GM21619 (cell line): Measurements from ENCODE around the gene IL20RB.
"Not testable (repeated sequence)": the region's sequence is repeated elsewhere in the genome, so short reads cannot be mapped to it uniquely, and the experiment has no call there.

Source experiments
- ATAC-seq: cut with Tn5 transposase; IDR thresholded peaks from one replicate; pipeline ENCODE4 v1.9.1; 2021; ENCODE audit not compliant: unreplicated experiment

The IL20RB gene

DNA sequence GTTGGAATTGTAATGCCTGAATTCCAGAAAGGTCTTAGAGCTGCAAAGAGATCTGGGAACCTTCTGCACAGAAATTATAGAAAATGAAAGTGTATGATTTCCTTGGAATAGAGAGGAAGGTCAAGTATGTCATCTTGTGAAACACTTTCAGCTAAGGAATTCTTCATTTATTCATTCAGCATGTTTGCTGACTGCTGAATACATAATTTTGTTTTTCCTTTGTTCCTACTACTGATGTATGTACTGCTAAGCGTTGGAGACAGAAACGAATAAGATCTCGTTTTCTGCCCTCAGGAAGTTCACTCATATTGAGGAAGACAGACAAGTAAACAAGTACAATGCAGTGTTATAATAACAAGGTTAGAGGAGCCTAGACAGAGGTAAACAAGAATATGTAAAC, 14.3 kb upstream of the IL20RB start:
- ATAC-seq, result no peak

DNA sequence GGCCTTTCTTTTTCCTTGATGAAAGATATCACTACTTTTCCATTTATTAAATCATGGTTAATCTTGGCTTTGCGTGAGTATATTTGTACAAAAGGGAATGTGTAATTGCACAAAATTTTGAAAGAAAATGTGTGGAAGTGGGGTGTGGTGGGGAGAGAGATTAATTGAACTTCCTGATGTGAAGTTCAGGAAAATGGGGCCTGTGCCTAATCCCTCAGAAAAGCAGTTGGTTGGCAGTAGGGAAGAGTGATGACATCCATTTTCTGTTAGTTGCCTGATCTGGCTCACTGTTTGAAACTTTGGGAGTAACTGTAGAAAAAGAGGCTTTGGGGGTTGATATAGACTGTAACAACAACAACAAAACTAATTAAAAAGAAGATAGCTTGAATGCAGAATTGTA, 10.8 kb upstream of the IL20RB start:
- ATAC-seq, result no peak

DNA sequence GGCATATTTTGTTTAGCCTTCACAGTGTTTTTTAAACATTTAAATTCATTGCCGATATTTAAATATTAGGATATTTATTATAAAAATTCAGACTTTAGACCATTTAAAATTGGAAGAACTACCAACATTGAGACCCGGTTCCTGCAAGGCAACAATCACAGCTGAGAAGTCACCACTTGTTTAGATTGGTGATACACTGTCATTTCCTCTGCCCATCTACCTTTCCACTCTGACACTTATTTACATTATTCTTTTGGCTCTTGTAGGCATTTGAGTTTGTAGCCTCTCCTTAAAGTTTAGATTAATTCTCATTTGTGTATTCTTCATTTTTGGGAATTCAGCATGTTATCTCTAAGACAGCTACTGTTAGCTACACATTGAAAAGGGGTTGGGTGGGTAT, 10.3 kb upstream of the IL20RB start:
- no peak for ATAC-seq

DNA sequence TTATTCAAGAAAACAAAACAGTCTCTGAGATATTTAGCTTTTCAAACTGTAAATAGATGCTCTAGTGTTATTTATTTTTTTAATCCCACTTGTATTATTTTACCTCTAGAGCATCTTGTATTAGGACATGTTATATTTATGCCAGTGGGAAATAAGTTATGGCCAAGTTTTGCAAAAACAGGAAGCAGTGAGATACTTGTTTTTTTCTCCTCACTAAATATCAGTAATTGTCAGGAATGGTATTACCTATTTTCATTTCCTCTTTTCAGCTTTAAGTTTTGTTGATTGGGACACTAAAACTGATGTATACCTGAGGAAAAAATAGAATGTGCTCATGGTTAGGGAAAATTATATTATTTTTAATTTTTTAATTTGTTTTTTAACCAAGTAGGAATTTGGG, 8.6 kb upstream of the IL20RB start:
- ATAC-seq, result no peak

GRCh38 chr3:136949708-136950107, 8.1 kb upstream of the IL20RB start:
- ATAC-seq, result no peak

GRCh38 chr3:136950623-136951022, 7.2 kb upstream of the IL20RB start:
- no peak for ATAC-seq

- ATAC-seq, result no peak
These were observed 5.5 kb upstream of the IL20RB start for GRCh38 chr3:136952292-136952691.

DNA sequence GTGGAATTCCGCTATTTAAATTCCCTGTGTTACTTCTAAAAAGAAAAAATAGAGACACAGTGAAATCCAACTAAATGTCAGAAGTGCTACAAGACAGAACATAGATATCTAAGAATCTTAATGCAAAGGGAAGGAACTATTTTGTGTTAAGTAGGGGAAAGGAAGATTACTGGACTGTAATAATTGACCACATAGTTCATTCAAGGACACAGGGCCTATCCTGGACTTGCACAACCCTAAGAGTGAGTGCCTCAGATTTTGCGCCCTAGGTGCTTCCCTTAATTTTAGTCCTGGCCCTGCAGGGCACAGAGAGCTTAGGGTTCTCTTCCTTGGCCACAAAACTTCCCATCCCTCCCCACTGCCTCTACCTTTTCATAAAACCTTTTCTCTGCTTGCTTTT, 3.5 kb upstream of the IL20RB start:
- no peak for ATAC-seq

DNA sequence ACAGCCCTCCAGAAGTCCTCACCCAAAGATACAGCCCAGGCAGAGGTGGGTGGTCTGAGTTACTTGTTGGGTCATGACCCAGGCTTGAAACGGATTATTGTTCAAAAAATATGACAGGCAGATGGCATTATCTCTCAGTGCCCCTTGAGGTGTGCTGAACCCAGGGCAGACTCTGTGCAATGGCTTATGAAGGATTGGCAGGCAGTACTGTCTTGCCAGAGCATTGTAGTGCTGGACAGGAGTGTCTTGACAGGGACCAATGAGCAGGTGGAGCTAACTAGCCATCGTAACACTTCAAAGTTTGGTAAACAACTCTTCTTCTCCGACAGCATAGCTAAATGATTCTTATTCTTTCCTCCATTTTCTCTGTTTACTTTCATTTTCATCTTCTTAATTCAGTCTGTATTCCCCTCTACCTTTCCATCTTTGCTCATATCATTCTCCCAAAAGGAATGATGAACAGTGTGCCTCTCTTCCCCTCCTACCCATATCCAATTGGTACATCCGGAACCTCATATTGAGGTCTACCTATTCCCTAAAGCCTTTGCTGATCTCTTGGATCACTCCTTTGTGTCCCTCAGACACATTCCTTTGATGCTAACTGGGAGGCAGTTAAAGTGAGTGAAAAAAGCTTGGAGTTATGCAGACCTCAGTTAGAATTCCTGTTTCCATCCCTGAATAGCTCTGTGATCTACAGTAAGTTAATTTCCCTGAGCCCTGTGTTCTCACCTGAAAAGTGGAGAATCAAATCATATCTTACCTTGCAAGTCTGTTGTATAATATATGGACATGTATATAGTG, 2.6 kb upstream of the IL20RB start:
- no peak for ATAC-seq

- ATAC-seq, result no peak
These were observed 2.0 kb upstream of the IL20RB start for GRCh38 chr3:136955813-136956212.

DNA sequence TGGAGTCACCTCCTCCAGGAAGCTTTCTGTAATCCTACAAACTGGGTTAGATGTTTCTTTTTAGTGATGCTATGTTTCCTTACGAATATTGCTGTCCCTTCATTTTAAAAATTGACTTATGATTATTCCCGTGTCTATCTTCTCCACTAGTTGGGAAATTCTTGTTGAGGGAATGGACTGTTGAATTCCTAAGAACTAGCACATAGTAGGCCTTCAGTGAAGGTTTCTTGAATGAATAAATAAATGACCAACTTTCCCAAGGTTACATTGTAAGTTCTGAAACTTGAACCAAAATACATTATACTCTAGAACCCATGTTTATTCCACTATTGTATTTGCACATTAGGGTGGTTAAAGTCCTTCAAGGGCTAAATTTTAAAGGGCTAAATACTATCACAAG, 812 bp upstream of the IL20RB start:
- ATAC-seq, result no peak

- ATAC-seq, result no peak
These were observed 1.2 kb downstream of the IL20RB start for GRCh38 chr3:136958939-136959338.

DNA sequence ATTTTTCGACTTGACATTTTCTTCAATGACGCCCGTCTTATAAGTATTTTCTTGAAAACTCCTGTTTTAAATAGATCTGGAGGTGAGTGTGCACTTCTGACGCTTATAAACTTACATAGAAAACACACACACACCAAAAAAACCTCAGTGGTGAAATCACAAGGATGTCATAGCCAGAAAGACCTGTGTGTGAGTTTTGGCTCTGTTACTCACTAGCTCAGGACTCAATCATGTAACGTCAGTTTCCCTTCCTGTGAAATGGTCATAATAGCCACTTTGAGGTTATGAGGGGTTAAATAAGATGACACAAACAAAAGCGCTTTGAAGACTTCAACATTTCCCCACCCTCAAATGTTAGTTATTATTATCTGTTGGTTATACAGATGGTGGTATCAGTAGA, 1.8 kb downstream of the IL20RB start:
- no peak for ATAC-seq

DNA sequence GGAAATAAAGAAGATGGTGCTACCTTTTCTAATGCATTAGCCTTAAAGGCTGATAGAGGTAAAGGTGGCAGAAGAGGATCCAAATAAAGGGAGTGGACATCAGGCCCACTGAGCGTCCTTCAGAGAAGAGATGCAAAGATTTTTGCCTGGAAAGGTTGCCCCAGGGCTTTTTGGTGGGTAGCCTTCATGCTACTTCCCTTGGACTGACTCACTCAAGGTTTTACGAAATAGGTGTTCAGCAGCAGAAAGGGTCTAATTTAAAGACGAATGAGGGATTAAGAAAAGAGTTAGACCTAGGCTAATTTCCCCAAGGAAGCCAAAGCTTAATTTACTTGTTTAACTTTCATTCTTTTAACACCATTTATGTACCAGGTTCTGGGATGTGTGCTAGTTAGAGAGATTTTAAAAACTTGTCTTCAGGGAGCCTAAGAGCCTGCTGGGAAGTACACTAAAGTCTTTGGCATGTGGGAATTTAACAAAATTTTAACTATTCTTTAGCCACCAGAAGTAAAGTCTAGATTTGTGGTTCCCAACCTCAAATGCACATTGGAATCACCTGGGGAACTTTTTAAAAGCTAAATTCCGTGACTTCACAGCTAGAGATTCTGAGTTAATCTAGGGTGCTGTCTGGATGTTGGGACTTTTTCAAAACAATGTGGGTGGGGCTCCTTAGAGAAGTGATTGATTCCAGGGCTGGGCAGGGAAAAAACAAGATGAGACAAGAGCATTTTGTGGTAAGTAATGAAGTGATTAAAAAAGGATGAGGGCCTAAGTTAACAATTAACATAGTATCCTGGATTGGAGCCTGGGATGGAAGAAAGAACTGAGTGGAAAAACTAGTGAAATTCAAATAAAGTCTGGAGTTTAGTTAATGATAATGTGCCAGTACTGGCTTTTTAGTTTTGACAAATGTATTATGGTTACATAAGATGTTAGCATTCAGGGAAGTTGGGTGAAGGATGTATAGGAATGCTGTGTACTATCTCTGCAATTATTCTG, 3.4 kb downstream of the IL20RB start:
- ATAC-seq, result no peak

DNA sequence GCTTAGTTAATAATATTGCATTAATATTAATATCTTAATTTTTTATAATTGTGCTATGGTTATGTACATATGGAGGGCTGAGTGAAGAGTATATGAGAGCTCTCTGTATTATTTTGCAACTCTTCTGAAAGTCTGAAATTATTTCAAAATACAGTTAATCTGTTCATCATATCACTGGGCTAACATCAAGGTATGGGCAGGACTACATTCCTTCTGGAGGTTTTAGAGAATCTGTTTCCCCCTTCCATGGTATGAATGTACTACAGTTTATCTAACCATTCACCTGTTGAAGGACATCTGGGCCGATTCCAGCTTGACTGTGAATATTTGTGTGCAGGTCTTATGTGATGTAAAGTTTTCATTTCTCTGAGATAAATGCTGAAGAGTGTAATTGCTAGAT, 5.1 kb downstream of the IL20RB start:
- ATAC-seq, result no peak

DNA sequence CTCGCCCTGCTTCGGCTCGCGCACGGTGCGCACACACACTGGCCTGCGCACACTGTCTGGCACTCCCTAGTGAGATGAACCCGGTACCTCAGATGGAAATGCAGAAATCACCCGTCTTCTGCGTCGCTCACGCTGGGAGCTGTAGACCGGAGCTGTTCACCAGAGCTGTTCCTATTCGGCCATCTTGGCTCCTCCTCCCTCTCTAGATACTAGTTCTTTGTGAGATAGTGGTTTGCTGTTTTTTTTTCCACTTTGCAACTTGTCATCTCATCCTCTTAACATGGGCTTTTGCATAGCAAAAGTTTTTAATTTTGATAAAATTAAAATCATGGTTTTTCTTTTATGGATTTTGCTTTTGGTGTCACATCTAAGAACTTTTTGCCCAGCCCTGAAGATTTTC, 11.8 kb downstream of the IL20RB start:
- ATAC-seq, result not testable (repeated sequence)

- ATAC-seq, result no peak
These were observed 15.6 kb downstream of the IL20RB start for GRCh38 chr3:136973352-136973751.

DNA sequence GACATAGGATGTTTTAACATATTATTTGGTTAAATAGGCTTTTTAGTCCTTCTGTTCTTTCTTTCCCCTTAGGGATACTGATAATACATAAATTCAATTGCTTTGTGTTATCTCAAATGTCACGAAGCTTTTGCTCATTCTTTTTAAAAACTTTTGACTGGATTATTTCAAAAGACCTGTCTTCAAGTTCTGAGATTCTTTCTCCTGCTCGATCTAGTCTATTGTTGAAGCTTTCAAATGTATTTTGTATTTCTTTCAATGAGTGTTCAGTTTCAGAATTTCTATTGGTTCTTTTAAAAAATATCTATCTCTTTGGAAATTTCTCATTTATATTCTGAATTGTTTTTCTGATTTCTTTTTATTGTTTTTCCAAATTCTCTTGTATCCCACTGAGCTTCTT, 16.9 kb downstream of the IL20RB start:
- ATAC-seq, result no peak

DNA sequence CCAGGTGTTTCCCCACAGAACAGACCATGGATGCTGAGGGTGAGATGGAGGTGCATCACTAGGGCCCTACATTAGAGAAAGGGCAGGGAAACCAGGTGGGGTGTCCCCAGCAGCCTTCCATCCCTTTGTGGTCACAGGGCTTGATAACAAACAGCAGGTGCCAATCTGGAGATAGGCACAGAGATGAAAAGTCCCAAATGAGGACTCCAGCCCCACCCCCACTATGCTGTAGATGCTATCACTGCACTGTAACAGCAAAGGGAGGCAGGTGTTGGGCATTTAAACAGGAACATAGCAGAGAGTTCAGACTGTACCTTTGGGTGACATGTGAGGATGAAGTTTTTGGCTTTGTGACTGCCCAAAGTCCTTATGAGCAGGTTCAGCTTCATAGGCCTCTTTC, 21.4 kb downstream of the IL20RB start:
- no peak for ATAC-seq

- no peak for ATAC-seq
These were observed 21.9 kb downstream of the IL20RB start for GRCh38 chr3:136979684-136980083.

- ATAC-seq, result no peak
These were observed 24.2 kb downstream of the IL20RB start for GRCh38 chr3:136982033-136982432.

GRCh38 chr3:136982520-136983138, 24.8 kb downstream of the IL20RB start:
- no peak for ATAC-seq
